ENCODE measurements around the gene AFMID. TPM values are rescaled to one million over a fixed set of nuclear protein-coding genes. Genes with fewer than 3 reads are reported as not detected.
A peak's percentile ranks its signal among the peaks of the same experiment; 100 is the strongest.

The AFMID gene
- total and polyA plus RNA-seq, 9 of the 15 experiments (the other 6 are each of a cell fraction or from before 2014, with no cell fraction given), result 62.1 to 188 (median 74.4) TPM

- TF ChIP-seq ZNF707 (CRISPR knock-in tag; conservative IDR thresholded peaks at IDR 0.05) (no peak), STAT6 (CRISPR knock-in tag; IDR thresholded peaks at IDR 0.05) (no peak), ZNF174 (CRISPR knock-in tag; IDR thresholded peaks at IDR 0.05) (no peak), L3MBTL2 (IDR thresholded peaks at IDR 0.05) (peak; percentile 45; the same call in 1 of the 2 replicates), ZNF282 (CRISPR knock-in tag; IDR thresholded peaks at IDR 0.05) (no peak), ZNF583 (CRISPR knock-in tag; IDR thresholded peaks at IDR 0.05) (peak; percentile 52; the same call in 1 of the 2 replicates), E2F3 (CRISPR knock-in tag; IDR thresholded peaks at IDR 0.05) (no peak), NR2F6 (CRISPR knock-in tag; IDR thresholded peaks at IDR 0.05) (no peak), MTA3 (IDR thresholded peaks at IDR 0.05; ENCODE audit: borderline replicate concordance) (no peak), CBX3 (IDR thresholded peaks at IDR 0.05; ENCODE audit: borderline replicate concordance in 1 of 2, low read length in 2 of 2) (no peak)
- TF ChIP-seq, protein P1, sequence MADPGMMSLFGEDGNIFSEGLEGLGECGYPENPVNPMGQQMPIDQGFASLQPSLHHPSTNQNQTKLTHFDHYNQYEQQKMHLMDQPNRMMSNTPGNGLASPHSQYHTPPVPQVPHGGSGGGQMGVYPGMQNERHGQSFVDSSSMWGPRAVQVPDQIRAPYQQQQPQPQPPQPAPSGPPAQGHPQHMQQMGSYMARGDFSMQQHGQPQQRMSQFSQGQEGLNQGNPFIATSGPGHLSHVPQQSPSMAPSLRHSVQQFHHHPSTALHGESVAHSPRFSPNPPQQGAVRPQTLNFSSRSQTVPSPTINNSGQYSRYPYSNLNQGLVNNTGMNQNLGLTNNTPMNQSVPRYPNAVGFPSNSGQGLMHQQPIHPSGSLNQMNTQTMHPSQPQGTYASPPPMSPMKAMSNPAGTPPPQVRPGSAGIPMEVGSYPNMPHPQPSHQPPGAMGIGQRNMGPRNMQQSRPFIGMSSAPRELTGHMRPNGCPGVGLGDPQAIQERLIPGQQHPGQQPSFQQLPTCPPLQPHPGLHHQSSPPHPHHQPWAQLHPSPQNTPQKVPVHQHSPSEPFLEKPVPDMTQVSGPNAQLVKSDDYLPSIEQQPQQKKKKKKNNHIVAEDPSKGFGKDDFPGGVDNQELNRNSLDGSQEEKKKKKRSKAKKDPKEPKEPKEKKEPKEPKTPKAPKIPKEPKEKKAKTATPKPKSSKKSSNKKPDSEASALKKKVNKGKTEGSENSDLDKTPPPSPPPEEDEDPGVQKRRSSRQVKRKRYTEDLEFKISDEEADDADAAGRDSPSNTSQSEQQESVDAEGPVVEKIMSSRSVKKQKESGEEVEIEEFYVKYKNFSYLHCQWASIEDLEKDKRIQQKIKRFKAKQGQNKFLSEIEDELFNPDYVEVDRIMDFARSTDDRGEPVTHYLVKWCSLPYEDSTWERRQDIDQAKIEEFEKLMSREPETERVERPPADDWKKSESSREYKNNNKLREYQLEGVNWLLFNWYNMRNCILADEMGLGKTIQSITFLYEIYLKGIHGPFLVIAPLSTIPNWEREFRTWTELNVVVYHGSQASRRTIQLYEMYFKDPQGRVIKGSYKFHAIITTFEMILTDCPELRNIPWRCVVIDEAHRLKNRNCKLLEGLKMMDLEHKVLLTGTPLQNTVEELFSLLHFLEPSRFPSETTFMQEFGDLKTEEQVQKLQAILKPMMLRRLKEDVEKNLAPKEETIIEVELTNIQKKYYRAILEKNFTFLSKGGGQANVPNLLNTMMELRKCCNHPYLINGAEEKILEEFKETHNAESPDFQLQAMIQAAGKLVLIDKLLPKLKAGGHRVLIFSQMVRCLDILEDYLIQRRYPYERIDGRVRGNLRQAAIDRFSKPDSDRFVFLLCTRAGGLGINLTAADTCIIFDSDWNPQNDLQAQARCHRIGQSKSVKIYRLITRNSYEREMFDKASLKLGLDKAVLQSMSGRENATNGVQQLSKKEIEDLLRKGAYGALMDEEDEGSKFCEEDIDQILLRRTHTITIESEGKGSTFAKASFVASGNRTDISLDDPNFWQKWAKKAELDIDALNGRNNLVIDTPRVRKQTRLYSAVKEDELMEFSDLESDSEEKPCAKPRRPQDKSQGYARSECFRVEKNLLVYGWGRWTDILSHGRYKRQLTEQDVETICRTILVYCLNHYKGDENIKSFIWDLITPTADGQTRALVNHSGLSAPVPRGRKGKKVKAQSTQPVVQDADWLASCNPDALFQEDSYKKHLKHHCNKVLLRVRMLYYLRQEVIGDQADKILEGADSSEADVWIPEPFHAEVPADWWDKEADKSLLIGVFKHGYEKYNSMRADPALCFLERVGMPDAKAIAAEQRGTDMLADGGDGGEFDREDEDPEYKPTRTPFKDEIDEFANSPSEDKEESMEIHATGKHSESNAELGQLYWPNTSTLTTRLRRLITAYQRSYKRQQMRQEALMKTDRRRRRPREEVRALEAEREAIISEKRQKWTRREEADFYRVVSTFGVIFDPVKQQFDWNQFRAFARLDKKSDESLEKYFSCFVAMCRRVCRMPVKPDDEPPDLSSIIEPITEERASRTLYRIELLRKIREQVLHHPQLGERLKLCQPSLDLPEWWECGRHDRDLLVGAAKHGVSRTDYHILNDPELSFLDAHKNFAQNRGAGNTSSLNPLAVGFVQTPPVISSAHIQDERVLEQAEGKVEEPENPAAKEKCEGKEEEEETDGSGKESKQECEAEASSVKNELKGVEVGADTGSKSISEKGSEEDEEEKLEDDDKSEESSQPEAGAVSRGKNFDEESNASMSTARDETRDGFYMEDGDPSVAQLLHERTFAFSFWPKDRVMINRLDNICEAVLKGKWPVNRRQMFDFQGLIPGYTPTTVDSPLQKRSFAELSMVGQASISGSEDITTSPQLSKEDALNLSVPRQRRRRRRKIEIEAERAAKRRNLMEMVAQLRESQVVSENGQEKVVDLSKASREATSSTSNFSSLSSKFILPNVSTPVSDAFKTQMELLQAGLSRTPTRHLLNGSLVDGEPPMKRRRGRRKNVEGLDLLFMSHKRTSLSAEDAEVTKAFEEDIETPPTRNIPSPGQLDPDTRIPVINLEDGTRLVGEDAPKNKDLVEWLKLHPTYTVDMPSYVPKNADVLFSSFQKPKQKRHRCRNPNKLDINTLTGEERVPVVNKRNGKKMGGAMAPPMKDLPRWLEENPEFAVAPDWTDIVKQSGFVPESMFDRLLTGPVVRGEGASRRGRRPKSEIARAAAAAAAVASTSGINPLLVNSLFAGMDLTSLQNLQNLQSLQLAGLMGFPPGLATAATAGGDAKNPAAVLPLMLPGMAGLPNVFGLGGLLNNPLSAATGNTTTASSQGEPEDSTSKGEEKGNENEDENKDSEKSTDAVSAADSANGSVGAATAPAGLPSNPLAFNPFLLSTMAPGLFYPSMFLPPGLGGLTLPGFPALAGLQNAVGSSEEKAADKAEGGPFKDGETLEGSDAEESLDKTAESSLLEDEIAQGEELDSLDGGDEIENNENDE (IDR thresholded peaks at IDR 0.05; ENCODE audit: low read depth, low read length), result no peak
- TF ChIP-seq, protein P2, sequence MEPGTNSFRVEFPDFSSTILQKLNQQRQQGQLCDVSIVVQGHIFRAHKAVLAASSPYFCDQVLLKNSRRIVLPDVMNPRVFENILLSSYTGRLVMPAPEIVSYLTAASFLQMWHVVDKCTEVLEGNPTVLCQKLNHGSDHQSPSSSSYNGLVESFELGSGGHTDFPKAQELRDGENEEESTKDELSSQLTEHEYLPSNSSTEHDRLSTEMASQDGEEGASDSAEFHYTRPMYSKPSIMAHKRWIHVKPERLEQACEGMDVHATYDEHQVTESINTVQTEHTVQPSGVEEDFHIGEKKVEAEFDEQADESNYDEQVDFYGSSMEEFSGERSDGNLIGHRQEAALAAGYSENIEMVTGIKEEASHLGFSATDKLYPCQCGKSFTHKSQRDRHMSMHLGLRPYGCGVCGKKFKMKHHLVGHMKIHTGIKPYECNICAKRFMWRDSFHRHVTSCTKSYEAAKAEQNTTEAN (CRISPR knock-in tag; IDR thresholded peaks at IDR 0.05), result no peak
These were observed 64.0 kb downstream of the AFMID start (continued) for GRCh38 chr17:78250891-78251772.
